HG02798 (cell line): ENCODE results near the gene COL23A1.

Experiments
- ATAC-seq: cut with Tn5 transposase; IDR thresholded peaks from one replicate; pipeline ENCODE4 v1.9.1; 2021; ENCODE audit warnings: mild to moderate bottlenecking; ENCODE audit not compliant: unreplicated experiment, poor library complexity

COL23A1 gene

DNA sequence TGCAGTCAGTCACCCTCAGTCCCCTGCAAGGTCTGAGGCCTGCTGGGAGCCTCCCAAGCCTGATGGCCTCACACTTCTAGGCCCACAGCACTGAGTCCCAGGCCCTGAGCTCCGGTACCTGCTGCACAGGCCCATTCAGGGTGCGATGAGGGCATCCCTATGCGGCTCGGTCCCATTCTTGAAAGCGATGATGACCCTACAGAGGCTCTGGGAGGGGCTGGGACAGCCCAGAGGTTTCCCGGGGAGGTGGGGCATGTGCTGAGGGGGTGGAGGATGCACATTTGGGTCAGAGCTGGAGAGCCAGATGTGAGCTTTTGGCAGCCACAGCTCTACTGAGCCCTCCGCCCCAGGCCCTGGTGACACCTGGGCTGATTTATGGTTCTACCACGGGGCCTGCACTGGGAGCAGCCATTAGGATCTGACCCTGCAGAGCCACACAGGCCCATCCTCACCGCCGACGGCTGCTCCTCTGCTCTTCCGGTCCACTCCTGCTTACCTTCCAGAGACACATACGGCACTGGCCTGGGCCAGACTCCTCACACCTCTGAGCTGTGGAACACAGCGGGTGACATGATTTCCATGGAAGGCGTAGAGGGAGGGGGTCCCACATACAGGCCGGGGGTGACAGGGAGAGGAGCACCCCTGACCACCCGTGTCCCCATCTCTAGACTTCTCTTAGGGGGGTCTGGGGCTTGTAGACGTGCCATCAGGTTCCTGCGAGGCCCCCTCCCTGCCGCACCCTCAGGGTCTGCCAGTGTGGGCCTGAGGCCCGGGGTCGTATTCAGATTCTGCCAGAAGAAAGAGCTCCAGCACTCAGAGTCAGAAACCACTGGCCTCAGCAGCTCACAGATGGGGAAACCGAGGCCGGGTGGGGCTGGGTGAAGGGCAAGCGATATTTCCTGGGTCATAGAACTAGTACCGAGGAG, 53.4 kb downstream of the COL23A1 start:
- no peak for ATAC-seq

DNA sequence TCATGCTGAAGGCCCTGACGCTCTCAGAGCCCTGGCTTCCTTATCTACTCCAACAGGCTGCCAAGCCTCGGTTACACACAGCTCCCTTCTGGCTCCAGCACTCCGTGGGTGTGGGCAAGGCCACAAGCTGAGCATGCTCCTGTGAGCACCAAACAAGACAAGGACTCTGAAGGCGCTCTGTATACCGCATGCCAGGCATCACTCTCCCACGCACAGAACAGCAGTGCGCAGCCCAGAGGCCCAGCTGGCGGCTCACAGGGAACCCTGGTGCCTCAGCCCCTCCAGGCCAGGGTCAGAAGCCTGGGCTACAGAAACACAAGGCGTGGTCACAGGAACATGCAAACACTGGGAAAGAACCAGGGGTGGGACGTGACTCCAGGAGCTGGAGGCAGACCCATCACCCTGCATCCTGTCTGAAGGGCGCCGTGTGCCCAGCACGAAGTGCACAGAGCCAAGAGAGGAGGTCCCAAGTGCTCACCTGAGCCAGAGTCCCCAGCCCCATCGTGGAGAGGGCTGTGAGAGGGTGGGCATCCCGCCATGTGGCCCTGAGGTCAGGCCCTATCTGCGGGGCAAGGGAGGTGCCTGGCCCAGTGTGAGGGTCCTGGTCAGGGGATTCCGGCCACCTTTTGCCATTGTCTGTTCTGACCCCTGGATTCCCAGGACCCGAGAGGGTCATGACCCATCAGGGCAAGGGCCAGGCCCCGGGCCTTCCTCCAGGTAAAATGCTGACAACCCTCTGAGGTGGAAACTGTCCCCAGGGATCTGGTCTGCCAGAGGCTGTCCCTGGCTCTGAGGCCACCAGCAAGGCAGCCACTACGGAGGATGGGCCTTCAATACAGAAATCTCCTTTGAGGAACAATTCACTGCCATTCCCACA, 54.7 kb downstream of the COL23A1 start:
- ATAC-seq = no peak

DNA sequence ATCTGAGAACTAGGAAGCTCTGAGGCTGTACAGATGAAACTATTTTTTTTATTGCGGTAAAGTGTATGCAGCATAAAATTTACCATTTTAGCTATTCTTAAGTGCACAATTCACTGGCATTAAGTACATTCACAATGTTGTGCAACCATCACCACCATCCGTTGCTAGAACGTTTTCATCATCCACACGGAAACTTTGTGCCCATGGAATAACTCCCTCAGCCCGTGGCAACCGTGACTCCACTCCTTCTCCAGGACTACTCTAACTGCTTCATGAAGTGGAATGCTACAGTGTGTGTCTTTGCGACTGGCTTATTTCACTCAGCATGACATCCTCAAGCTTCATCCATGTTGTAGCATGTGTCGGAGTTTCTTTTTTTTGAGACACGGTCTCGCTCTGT, 57.1 kb downstream of the COL23A1 start:
- no peak for ATAC-seq

DNA sequence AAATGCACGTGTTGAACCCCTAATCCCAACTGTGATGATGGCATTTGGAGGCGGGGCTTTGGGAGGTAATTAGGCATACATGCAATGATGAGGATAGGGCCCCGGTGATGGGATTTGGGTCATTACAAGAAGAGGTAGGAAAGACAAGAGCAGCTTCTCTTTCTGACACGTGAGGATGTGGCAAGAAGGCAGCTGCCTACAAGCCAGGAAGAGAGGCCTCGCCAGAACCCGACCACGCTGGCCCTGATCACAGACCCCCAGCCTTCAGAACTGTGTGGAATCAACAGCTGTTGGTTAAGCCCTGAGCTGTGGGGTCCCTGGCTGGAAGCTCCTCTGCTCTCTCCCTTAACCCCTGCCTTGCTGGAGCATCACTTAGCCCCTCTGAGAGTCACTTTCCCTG, 57.5 kb downstream of the COL23A1 start:
- ATAC-seq = no peak

DNA sequence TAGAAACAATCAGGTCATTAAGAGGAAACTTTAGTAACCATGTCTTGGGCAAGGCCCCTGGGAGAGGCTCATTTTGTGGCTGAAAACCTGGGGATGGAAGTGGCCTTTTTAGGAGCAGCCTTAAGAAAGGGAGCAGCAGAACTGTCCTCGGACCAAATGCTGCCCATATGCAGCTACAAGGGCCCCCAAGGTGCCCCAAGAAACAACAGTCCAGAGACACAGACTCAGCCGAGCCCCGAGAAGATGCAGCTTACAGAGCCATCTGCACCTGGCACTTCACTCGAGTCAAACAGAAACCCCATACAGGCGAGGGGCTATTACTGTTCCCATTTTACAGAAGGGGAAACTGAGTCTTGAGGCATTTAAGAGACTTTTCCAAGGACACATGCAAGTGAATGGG, 58.0 kb downstream of the COL23A1 start:
- no peak for ATAC-seq

DNA sequence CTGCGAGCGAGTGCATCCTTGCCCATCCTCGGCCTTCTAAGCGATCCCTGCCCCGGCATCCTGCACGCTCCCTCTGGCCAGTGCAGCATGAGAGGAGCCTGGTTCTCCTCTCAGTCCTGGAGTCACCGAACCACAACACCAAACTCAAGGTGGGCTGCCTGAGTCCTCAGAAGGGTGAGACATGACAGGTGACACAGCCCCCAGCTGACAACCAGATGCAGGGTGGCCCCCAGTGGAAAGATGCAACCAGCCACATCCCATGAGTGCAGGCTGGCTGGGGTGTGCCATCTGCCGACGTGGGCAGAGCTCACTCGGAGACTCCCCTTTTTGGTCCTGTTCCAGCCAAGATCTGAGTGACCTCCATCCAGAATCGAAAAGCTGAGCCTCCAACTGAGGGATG, 58.4 kb downstream of the COL23A1 start:
- ATAC-seq = no peak

DNA sequence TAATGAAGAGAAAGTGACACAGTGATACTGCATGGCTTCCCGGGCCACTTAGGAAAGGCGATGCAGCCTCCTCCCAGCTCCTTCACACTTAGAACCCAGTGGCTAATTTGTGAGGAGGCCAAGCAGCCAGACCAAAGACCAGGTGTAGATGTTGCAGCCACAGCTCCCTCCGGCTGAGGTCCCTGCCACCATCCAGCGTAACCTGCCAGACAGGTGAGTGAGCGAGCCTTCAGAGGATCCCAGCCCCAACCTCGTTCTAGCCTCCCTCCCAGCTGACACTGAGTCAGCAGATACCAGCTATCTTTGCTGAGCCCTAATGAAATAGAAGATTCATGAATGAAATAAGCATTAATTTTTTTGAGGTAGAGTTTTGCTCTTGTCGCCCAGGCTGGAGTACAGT, 59.7 kb downstream of the COL23A1 start:
- ATAC-seq = no peak

DNA sequence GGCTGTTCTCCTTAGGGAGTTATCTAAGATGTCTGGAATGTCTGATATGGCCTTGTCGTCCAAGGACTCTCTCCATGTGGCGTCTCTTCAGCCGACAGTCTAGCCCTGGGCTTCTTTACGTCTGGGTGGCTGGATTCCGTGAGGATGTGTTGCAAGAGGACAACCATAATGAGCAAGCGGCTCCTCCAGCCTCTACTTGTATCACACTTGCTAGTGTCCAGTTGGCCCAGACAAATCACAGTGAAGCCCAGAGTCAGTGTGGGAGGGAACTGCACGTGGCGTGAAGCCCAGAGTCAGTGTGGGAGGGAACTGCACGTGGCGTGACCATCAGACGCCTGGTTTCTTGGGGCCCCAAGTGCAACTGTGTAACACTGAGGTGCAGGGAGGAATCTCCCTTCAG, 61.1 kb downstream of the COL23A1 start:
- no peak for ATAC-seq

DNA sequence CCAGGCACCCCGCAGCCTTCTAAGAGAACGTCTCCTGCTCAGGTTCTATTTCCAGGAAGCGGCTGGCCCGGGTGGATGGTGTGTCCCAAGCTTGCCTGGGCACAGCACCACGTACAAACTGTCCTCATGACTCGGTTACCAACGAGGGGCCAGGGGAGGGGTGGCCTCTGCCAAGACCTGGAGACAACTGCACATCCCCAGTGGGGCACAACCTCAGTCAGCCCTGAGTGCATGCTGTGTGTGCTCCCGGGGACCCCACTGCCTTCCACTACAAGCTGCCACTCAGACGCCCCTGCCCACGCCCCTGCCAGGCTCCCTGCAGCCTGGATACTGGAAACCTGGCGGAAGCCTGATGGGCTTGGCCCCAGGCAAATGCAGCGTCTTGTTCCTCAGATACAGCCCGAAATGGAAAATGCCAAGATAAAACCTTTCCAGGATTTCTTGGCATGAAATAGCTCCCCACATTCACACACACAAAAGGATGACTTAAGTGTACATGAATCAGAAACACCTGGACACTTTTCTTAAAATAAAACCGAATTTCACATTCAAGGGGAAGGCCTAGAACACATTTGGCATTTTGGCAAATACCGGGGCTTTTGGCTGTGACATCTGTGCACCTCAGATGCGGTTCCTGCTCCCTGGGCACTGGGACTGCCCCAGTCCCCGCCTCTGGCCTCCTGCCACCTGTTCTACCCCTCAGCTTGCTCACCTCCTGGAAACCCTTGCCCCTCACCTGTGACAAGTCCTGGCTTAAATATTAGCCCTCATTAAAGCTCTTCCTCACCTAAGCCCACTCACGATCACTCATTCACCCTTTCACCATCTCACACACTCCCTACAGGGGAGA, 62.5 kb downstream of the COL23A1 start:
- ATAC-seq = no peak

DNA sequence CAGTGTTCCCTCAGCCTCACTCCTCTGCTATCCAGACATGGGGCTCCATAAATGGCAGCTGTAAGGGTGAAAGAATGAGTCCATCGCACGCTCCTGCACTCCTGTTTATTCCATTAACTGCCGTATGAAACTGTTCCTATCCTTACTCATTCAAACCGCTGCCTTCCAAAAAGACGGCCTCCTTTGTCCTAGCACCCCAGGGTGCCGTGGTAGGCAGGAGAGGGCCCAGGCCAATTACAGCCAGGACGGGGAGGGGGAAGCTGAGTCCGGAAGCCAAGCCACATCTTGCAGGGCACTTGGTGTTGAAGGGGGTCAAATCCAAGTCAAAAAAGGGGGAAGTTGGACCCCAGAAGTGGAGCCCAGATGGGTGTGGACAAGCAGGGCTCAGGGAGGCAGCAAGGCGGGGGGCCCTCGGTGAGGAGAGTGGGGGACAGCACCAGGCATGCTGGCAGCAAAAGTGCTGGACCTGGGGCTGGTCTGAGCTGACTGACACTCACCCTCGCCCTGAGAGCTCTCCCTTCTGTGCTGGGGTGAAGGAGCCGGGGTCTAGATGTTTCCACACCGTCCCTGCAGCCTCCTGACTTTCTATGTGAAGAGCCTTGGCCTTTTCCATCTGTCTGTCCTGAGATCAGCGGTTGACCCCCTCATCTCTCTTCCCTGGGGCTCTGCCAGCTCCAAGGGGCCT, 63.3 kb downstream of the COL23A1 start:
- no peak for ATAC-seq

DNA sequence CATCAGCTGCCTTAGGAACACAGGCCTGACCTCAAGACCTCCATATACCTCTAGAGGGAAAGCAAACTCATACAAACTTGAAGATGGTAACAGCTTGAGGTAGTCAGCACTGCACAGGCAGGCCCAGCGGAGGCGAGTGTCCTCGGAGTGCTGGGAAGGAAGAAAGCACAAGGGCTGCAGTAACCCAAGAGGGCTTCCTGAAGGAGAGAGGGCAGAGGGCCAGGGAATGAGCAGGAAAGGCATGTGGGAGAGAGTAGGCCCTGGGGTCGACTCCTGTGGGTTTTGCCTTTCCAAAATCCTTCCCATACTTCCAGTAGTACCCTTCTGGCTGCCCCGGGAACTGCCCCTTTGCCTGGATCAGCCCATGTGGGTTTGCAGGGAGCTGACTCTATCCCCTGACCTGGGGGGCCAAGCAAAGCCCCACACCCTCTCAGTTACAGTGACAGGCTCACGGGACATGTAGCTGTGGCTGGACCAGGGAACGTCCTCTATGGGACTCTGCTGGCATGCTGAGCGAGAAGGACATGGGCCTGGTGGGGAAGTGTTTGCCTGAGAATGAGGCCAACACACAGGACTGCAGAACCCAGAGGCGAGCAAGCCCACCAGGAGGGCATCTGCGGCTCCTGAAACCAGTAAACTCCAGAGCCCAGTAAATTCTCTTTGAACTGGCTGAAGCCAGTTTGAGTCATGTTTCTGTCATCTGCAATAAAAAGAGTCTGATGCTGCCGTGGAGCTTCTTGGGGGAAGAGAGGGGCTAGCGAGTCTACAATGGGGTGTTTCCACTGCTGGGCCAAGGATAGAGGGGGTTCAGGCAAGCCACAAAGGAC, 64.1 kb downstream of the COL23A1 start:
- no peak for ATAC-seq

DNA sequence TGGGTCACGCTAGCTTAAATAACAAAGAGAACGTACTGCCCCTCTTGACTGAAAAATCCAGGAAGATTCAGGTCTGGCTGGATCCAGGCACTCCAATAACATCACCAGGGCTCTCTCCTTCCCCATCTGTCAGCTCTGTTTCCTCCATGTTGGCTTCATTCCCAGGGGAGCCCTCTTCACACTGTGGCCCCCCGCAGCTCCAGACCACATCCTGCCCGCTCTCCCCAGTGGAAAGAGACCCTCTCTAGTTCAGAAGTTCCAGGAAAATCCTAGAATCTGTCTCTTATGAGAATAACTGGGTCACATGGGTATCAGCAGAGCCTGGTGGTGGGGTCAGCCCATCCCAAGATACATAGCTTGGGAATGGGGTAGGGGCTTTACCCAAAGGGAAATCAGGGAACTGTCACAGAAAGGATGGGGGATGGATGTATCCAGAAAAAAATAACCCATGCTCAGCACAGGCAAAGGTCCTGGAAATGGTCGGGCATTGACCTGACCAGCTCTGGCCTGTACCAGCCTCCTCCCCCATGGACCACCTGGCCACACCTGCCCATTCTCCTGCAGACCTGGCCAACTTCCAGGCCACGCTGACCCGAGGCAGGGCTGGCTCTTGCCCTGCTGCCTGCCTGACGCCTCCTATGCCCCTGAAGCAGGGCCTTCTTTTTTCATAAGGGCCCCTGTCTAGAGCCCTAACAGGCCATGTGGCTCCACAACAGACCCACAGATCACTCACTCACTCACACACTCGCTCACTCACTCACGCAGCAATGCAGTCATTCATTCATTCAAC, 65.9 kb downstream of the COL23A1 start:
- ATAC-seq = no peak

DNA sequence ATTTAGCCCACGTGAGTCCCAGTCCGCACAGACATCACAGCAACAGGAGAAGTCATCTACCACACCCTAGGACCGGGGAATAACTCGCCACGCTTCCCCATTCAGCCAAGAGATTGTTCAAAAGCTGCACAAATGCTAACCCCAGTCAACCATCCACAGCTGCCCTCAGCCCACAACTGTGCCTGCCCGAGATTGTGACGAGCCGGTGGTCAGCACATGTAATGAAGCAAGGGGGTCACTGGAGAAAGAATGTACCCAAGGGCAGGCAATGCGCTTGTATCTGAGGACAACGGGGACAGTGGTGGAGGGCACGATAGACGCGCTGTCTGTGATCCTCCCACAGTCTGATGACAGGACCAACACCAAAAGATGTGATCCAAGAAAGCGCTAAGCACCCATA, 67.8 kb downstream of the COL23A1 start:
- ATAC-seq = no peak

DNA sequence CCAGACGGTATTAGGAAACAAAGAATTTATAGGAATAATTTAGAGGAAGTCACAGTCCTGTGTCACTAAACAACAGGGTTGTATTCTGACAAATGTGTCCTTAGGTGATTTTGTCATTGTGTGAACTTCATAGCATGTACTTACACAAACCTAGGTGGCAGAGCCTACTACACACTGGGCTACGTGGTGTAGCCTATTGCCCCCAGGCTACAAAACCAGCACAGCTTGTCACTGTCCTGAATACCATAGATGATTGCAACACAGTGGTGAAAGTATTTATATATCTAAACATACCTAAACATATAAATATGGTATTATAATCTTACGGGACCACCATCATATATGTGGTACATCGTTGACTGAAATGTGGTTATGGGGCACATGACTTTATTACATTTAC, 69.3 kb downstream of the COL23A1 start:
- no peak for ATAC-seq

DNA sequence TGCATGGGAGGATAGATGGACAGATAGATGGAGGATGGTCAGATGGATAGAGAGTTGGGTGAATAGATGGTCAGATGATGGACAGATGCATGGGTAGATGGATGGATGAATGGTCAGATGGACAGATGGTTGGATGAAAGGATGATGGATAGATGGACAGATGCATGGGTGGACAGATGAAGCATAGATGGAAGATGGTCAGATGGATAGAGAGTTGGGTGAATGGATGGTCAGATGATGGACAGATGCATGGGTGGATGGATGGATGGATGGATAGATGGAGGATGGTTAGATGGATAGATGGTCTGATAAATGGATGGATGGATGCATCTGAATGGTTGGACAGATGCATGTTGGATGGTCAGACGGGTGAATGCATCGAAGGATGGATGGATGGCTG, 70.4 kb downstream of the COL23A1 start:
- ATAC-seq = no peak

DNA sequence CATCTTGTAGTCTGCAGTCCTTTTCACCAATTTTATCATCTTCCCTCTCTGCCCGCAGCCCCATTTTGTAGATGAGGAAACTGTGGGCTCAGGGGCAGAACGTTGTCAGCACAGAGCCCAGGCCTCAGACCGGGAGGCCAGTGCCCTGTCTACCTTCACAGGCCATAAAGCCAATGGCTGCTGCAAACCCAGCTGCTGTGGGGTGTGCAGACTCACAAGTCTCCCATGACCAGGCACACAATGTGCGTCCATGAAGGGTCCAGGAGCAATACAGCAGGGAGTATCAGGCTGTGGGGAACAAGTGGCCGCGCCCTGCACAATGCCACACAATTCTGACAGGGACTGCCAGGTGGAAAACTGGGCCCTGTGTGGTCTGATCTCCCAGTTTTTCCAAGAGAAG, 71.0 kb downstream of the COL23A1 start:
- no peak for ATAC-seq

DNA sequence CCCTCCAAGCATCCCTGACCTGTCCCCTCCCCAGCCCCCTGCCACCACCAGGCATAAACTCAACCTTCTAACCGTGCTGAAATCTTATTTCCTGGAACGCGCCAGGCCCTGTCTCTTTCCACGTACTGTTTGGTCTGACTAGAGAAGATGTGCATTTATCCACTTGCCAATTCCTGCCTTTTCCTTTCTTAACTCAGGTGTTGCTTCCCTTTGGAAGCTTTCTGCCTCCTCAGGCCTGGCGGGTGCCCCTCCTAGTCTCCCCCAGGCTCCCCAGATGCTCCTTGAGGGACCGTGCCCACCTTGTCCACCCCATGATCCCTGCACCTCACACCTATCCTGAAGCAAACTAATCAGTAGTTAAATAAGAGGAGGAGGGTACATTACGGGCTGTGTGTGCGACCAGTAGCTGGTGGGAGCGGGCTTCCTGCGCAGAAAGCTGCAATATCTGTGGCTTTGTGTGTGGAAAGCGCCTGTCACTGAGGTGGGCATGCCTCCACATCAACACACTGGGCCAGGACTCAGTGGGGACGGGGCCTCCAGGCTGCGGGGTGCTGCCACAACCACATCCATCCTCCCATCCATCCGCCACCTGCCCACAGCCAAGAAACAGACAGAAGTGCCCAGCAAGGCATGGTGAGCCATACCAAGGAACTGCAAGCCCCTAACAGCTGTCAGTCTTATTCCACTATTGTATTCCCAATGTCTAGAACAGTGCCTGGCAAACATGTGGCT, 73.5 kb downstream of the COL23A1 start:
- ATAC-seq = no peak
